KBM-7 (cell line): ENCODE measurements around the gene ANO10.
"Not testable (repeated sequence)": the region's sequence is repeated elsewhere in the genome, so short reads cannot be mapped to it uniquely, and the experiment has no call there.

Source experiments
- DNase-seq: peaks from one replicate; pipeline ENCODE4 v3.0.0-alpha.2; 2015
- in situ Hi-C: fragments of 300-500 bp; cut with MboI; formaldehyde crosslinking; loops from 2 replicates; pipeline ENCODE4 v1.14.3; 2020; ENCODE audit warnings: low sequenced_read_pairs, low pct_unique_long_range_greater_than_20kb, mixed read lengths

ANO10 gene

DNA sequence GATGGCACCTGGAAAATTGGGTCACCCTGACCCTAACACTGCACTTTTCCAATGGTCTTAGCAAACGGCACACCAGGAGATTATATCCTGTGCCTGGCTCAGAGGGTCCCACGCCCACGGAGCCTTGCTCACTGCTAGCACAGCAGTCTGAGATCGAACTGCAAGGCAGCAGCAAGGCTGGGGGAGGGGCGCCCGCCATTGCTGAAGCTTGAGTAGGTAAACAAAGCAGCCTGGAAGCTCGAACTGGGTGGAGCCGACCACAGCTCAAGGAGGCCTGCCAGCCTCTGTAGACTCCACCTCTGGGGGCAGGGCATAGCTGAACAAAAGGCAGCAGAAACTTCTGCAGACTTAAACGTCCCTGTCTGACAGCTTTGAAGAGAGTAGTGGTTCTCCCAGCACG, 29.9 kb downstream of the ANO10 start:
- in situ Hi-C loops, DNase-seq: not testable (repeated sequence)

DNA sequence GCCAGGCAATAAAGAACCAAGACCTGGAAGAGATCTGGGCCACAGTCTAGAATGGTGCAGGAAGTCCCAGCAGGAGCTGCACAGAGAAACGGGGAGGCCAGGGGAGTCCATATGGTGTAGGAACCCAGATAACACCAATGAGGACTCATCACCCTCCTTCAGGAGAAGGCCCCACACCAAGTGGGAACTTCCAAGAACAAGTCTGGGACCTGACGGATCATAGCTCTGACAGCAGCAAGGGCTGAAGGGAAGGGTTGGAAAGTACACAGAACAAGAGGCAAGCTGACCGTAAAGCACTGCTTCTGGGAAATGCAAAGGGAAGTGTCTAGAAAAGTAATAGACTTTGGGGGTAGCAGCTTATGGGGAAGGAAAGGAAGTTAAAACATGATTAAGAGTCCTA, 34.5 kb downstream of the ANO10 start:
- peak; percentile 13 for DNase-seq
- in situ Hi-C loops: no loop called here

DNA sequence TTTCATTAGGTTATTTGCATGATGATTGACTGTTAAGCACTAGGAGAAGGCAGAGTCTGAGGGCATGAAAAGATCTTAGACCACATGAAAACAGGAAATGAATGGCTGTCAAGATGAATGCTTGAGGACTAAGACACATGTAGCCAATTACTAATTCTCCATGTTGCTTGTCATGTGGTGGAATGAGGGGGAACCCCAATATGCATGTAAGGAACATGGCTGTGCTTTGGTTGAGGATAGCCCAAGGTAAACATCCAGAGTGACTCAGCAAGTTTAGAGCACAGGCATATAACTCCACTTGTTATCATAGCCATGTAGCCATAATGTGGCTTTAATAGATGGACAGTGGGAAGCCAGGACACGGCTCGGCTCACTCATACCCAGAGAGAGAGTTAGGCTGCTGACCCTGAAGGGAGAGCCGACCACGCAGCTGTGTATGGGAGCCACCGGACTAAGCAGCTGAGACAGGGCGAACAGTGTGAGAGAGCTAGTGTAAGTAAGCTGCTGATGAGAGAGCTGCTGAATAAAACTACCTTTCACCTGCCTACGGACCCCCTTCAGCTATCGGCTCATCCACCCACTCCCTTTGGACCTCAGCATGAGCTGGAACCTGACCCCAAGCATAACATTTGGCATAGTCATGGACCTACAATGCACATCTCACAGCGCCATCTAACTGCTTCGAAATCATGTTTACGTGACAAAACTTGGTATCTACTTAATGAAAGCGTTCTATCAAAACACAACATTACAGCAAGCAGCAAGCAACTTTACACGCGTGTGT, 37.6 kb downstream of the ANO10 start:
- DNase-seq: peak; percentile 12
- in situ Hi-C loops: no loop called here

DNA sequence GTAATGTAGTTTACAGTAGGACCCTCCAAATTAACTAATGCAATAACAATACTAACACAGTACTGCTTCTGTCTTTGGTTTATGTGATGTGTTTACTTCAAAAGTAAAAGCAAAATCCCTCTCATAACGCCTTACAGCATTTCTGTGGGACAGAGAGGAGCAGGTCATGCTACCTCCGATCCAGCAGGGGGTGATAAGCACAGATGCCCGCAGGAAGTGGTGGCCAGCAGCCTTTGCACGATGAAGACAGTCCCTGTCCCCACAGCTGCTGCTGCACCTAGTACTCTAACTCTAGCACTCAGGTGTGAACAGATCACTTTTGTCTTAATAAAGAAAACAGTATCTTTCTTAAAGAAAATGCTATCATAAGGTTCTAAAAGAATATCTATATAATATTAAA, 38.3 kb downstream of the ANO10 start:
- in situ Hi-C loops: no loop called here
- DNase-seq: no peak

DNA sequence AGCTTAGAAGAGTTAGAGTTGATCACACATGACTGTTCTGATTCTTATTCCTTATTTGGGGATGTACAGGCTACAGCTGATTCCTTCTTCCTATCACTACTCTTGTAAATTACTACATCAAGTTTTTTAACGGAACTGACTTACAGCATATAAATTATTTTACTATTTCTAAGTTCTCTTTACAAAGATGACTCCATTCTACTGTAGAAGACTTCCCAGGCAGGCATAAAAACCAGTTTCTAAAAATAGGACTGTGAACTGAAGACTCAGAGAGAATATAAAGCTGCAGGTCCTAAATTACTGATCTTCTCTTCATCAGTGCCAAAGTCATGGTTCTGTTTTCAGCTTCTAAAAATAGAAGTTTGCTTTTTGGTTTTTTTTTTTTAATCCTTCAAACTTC, 38.9 kb downstream of the ANO10 start:
- peak; percentile 8 for DNase-seq
- in situ Hi-C loops: no loop called here

DNA sequence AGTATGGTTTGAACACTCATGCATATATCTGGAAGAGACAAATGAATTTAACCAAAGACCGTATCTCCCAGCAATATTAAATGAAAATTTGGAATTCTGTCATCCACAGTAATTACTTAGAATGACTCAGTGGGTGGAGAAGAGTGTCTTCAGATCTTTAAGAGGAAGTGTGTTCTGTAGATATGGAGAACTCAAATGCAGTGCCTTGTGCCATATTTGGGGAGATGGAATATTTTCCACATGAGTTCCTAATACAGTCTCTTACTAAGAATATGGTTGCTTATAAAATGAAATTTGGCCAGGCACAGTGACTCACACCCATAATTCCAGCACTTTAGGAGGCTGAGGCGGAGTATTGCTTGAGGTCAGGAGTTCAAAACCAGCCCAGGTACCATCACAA, 40.5 kb downstream of the ANO10 start:
- in situ Hi-C loops: no loop called here
- no peak for DNase-seq

- DNase-seq: no peak
- in situ Hi-C loops: no loop called here
These were observed 41.6 kb downstream of the ANO10 start for GRCh38 chr3:43580181-43580580.

GRCh38 chr3:43573576-43573975, 48.2 kb downstream of the ANO10 start:
- DNase-seq: no peak
- in situ Hi-C loops: no loop called here

DNA sequence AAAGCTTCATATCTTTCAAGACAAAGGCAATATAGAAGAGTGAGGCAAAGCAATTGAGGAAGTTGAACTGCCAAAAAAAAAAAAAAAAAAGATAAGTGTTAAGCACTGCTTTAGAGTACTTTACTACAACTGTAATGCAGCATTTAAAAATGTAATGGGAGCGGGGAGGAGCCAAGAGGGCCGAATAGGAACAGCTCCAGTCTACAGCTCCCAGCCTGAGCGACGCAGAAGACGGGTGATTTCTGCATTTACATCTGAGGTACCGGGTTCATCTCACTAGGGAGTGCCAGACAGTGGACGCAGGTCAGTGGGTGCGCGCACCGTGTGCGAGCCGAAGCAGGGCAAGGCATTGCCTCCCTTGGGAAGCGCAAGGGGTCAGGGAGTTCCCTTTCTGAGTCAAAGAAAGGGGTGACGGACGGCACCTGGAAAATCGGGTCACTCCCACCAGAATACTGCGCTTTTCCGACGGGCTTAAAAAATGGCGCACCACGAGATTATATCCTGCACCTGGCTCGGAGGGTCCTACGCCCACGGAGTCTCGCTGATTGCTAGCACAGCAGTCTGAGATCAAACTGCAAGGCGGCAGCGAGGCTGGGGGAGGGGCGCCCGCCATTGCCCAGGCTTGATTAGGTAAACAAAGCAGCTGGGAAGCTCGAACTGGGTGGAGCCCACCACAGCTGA, 56.0 kb downstream of the ANO10 start:
- in situ Hi-C loops, DNase-seq: not testable (repeated sequence)

GRCh38 chr3:43559961-43560360, 61.9 kb downstream of the ANO10 start:
- DNase-seq: no peak
- in situ Hi-C loops: no loop called here

GRCh38 chr3:43558171-43558570, 63.6 kb downstream of the ANO10 start:
- in situ Hi-C loops: no loop called here
- no peak for DNase-seq

DNA sequence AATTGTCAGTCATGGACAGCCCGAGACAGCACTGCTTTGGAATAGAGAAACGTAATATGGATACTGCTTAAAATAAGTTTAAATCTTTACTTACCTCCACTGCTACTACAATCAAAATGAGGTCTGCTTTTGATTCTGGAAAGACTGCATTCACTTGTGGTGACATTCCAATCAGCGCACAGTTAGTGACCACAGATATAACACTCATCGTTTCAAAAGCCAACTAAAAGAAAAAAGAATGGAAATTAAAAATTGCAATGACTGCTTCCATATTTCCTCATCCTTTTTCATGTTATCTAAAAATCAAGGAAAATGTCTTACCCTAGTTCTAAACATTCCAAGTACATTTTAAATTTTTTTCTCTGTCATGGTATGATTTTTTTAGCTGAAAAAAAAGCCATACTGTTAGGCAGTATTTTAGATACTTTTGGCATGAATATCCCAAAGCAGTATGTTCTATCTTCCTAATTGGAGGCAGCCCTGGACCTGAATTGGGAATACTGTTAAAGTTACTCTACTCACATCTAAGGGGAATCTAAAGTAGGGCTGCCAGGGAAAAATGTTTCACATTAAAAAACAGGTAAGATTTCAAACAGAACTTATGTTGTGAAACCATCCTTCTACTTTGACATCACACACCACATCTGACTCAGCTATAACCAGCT, 72.1 kb downstream of the ANO10 start:
- DNase-seq: no peak
- in situ Hi-C loops: no loop called here

- in situ Hi-C loops: not testable (repeated sequence)
- peak; percentile 67 for DNase-seq
These were observed 77.5 kb downstream of the ANO10 start for GRCh38 chr3:43544277-43544676.

DNA sequence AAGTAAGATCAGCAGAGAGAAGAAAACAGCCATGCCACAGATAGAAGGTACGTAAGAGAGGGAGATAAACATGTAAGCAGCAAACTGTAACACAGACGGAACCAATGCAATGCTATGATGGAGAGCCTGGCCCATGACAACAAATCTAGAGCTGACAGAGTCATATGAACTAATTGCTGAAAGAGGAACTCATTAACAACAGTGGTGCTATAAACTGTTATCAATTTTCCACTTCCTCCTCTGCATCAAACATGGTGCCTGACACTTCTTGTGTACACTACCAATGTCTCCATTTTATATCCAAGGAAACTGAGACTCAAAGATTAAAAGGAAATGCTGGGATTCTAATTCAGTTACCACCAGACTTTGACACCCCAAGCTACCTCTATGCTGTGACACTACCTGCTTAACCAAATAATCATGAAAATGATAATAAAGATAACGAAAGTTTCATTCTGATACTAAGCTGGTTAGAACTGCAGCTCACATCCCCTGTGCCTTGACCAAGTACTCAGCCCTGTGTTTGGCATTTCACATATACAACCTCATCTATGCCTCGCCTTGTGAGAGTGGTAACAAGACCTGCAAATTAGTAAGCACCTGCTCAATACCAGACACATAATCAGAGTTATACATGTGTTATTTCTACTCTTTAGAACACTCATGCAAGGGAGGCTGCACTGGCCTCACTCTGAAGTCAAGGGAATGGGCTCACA, 79.3 kb downstream of the ANO10 start:
- in situ Hi-C loops: no loop called here
- DNase-seq: peak; percentile 18

GRCh38 chr3:43540624-43541023, 81.2 kb downstream of the ANO10 start:
- DNase-seq: no peak
- in situ Hi-C loops: no loop called here

DNA sequence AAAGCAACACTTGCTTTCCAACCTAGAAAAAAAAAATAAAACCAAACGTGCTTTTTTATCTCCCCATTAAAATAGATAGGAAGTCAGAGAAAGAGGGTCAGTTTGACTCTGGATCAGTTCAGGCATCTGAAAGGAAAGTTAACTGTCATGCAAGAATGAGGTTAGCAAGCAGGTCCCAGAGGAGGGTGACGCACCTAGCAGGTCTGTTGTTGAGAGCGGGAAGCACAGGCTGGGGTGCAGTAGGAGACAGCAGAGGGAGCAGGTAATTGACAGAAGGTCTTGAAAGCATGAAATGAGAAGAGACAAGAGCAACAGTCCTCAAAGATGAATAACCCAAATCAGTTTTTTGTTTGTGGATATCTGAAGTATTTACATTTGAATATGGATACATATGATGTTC, 82.5 kb downstream of the ANO10 start:
- in situ Hi-C loops: no loop called here
- no peak for DNase-seq

GRCh38 chr3:43537225-43537624, 84.6 kb downstream of the ANO10 start:
- DNase-seq: no peak
- in situ Hi-C loops: no loop called here

- in situ Hi-C loops: no loop called here
These were observed 87.1 kb downstream of the ANO10 start for GRCh38 chr3:43534675-43535074.

GRCh38 chr3:43533009-43533408, 88.8 kb downstream of the ANO10 start:
- in situ Hi-C loops: no loop called here
- no peak for DNase-seq

More at GRCh38 chr3:43534675-43535074, 87.1 kb downstream of the ANO10 start:
- DNase-seq: no peak

GRCh38 chr3:43531835-43532234, 90.0 kb downstream of the ANO10 start:
- DNase-seq: no peak
- in situ Hi-C loops: no loop called here
